Osteoblast (primary cell): ENCODE data around the gene C2. TPM values are rescaled to one million over a fixed set of nuclear protein-coding genes. Genes with fewer than 3 reads are reported as not detected.

Experiments used
- DNase-seq: peaks from one replicate; pipeline ENCODE4 v3.0.0; 2011; ENCODE audit warnings: low spot score, mixed read lengths; ENCODE audit not compliant: insufficient read length; ENCODE audit errors: missing footprints
- H2AFZ ChIP-seq: 2 replicates; pipeline ENCODE4 v1.6.0; 2011; ENCODE audit warnings: mild to moderate bottlenecking, low read length
- H3K27ac ChIP-seq: 2 replicates; pipeline ENCODE4 v1.5.1; 2011; ENCODE audit warnings: mild to moderate bottlenecking, low read depth, low read length, moderate library complexity
- H3K27me3 ChIP-seq: 2 replicates; pipeline ENCODE4 v1.6.0; 2012; ENCODE audit warnings: mild to moderate bottlenecking, control low read depth, inconsistent platforms, low read length, moderate library complexity; ENCODE audit not compliant: insufficient read depth
- H3K36me3 ChIP-seq: 2 replicates; pipeline ENCODE4 v1.5.1; 2011; ENCODE audit warnings: mild to moderate bottlenecking, low read length, control low read depth, moderate library complexity; ENCODE audit not compliant: insufficient read depth
- H3K4me1 ChIP-seq: 2 replicates; pipeline ENCODE4 v1.5.1; 2011; ENCODE audit warnings: mild to moderate bottlenecking, low read length, control low read depth, moderate library complexity; ENCODE audit not compliant: insufficient read depth
- H3K4me2 ChIP-seq: 2 replicates; pipeline ENCODE4 v1.6.0; 2011; ENCODE audit warnings: mild to moderate bottlenecking, low read length; ENCODE audit not compliant: insufficient read depth
- H3K4me3 ChIP-seq: fragments of 200-600 bp; sonication (generic); 3 replicates; pipeline ENCODE4 v1.5.1; 2012; ENCODE audit warnings: mild to moderate bottlenecking, low read length, inconsistent platforms; ENCODE audit not compliant: insufficient read depth
- H3K79me2 ChIP-seq: 2 replicates; pipeline ENCODE4 v1.6.0; 2012; ENCODE audit warnings: mild to moderate bottlenecking, low read length, control low read depth, inconsistent platforms; ENCODE audit not compliant: insufficient read depth
- H3K9me3 ChIP-seq: 2 replicates; pipeline ENCODE4 v1.5.1; 2011; ENCODE audit warnings: low read depth, low read length, control low read depth
- H4K20me1 ChIP-seq: 2 replicates; pipeline ENCODE4 v1.6.0; 2012; ENCODE audit warnings: mild to moderate bottlenecking, low read length, control low read depth; ENCODE audit not compliant: insufficient read depth
- total RNA-seq: library from RNA; depleted of rRNA; stranded (reverse); fragments of >200 nt; gene quantifications from 2 replicates; pipeline ENCODE4 v1.2.3, GENCODE V29; 2012
- TF ChIP-seq, protein P1 (sequence below): IDR thresholded peaks from 2 replicates; pipeline ENCODE4 v1.5.1; 2011; ENCODE audit warnings: mild to moderate bottlenecking, low read depth, low read length, moderate library complexity; ENCODE audit errors: extremely low read depth

C2 gene
- total RNA-seq, 1 donor: 12.7 TPM

DNA sequence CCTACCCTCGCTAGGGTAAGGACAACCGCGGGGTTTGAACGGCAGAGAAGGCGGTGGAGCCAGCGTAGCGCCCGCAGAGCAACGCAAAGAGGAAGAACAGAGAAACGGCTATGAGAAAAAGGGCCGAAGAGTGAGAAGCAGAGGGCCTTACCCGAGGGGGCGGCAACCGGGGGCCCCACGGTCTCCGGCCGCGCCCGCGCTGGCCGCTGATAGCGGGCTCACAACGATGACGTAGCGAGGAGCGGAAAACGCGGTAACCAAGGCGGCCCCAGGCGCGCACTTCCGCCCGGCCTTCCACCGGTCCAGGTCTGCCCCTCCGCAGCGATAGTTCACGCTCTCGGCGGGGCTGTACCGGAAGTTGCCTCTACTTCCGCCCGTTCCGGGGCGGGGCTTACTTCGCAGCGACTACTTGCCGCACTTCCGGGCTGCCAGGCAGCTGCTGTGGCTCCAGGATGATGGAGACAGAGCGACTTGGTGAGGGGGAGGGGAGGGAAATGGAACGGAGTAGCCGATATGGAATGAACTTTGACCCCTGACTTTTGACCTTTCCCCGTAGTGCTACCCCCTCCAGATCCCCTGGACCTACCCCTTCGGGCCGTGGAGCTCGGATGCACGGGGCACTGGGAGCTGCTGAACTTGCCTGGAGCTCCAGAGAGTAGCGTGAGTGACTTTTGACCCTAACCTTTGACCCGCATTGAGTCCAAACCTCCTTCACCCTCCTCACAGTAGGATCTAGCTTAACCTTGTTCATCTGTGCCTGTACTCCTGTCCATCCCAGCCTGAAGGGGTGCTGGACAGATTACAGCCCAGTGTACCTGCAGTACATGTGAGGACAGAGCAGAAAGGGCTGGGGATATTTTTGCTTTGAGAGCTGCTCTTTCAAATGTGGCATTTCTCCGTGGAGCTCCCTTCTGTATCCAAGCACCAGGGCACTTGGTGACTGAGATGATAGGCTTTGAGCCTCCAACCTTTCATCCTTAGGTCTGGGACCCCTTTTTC, 31.5 kb downstream of the C2 start, which contains the start of the genes NELFE and SKIC2:
Gene NELFE (minus strand): TSS at position 231 of the 999 bp plus-strand sequence. CDS start 525 bp downstream, outside the sequence.
Gene SKIC2 (plus strand): TSS at position 435 of the 999 bp plus-strand sequence. CDS start 18 bp downstream, at position 453.
- peaks cover 17% of the 10 kb centered on the region for H3K4me1 ChIP-seq
- H3K79me2 ChIP-seq: peaks cover 50% of the 10 kb centered on the region
- no peaks in the 10 kb centered on the region for H3K9me3 ChIP-seq
- H3K27me3 ChIP-seq: no peaks in the 10 kb centered on the region
- H3K36me3 ChIP-seq: peaks cover 66% of the 10 kb centered on the region
- TF ChIP-seq, protein P1, sequence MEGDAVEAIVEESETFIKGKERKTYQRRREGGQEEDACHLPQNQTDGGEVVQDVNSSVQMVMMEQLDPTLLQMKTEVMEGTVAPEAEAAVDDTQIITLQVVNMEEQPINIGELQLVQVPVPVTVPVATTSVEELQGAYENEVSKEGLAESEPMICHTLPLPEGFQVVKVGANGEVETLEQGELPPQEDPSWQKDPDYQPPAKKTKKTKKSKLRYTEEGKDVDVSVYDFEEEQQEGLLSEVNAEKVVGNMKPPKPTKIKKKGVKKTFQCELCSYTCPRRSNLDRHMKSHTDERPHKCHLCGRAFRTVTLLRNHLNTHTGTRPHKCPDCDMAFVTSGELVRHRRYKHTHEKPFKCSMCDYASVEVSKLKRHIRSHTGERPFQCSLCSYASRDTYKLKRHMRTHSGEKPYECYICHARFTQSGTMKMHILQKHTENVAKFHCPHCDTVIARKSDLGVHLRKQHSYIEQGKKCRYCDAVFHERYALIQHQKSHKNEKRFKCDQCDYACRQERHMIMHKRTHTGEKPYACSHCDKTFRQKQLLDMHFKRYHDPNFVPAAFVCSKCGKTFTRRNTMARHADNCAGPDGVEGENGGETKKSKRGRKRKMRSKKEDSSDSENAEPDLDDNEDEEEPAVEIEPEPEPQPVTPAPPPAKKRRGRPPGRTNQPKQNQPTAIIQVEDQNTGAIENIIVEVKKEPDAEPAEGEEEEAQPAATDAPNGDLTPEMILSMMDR: no peak
- H3K27ac ChIP-seq: peak within 1 kb of the TSS; percentile 93
- peak; percentile 100 for DNase-seq
- peak within 1 kb of the TSS; percentile 97 for H3K4me2 ChIP-seq
- H3K4me3 ChIP-seq: peak within 1 kb of the TSS; percentile 100
- H2AFZ ChIP-seq: peak within 1 kb of the TSS; percentile 98
- no peaks in the 10 kb centered on the region for H4K20me1 ChIP-seq

DNA sequence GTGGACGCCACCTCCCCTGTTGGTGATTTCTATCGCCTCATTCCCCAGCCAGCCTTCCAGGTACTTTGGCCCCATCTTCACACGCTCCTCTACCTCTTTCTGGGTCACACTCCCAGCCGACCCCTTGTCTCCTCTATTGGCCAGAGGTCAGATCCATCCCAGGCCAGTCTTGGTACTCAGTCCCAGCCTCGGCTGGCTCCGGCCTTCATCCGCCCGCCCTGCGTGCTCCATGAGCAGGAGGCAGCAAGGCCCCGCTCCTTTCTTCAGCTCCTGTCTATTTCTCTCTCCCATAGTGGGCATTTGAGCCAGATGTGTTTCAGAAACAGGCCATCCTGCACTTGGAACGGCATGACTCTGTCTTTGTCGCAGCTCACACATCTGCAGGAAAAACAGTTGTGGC, 34.1 kb downstream of the C2 start:
- no peaks in the 10 kb centered on the region for H3K27me3 ChIP-seq
- peaks cover 17% of the 10 kb centered on the region for H3K4me1 ChIP-seq
- H3K4me3 ChIP-seq: no peak overlapping the region
- no peaks in the 10 kb centered on the region for H3K9me3 ChIP-seq
- H3K79me2 ChIP-seq: peaks cover 48% of the 10 kb centered on the region
- H3K36me3 ChIP-seq: peaks cover 69% of the 10 kb centered on the region
- DNase-seq: peak; percentile 68
- no peak overlapping the region for H2AFZ ChIP-seq
- no peak overlapping the region for H3K4me2 ChIP-seq
- H3K27ac ChIP-seq: no peak overlapping the region
- no peaks in the 10 kb centered on the region for H4K20me1 ChIP-seq
- TF ChIP-seq, protein P1: no peak

DNA sequence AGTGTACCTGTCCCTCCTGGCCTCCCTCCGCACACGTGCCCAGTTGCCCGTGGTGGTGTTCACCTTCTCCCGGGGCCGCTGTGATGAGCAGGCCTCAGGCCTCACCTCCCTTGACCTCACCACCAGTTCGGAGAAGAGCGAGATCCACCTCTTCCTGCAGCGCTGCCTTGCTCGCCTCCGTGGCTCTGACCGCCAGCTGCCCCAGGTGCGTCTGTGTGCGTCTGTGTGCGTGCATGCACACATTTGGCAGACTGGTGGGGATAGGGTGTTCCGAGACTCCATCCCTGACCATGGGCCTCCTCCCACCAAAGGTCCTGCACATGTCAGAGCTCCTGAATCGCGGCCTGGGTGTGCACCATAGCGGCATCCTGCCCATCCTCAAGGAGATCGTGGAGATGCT, 36.4 kb downstream of the C2 start:
- TF ChIP-seq, protein P1: no peak
- Histone ChIP-seq H3K4me3 (no peak overlapping the region), H3K27ac (no peak overlapping the region), H3K4me1 (peaks cover 7% of the 10 kb centered on the region), H3K79me2 (peaks cover 36% of the 10 kb centered on the region), H3K36me3 (peaks cover 83% of the 10 kb centered on the region), H2AFZ (no peak overlapping the region), H4K20me1 (peaks cover 2% of the 10 kb centered on the region), H3K27me3 (no peaks in the 10 kb centered on the region), H3K9me3 (no peaks in the 10 kb centered on the region), H3K4me2 (no peak overlapping the region)
- DNase-seq: peak; percentile 49

DNA sequence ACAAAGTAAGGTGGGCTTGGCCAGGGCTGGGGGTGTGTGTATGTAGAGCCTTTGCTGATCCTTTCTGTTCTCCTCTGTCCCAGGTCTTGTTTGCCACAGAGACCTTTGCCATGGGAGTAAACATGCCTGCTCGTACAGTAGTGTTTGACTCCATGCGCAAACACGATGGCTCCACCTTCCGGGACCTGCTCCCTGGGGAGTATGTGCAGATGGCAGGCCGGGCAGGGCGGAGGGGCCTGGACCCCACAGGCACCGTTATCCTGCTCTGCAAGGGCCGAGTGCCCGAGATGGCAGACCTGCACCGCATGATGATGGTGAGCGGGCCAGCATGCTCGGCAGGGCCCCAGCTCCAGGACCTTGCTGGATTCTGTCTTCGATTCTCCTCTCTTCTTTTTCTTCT, 38.2 kb downstream of the C2 start:
- peaks cover 92% of the 10 kb centered on the region for H3K36me3 ChIP-seq
- H3K9me3 ChIP-seq: no peaks in the 10 kb centered on the region
- TF ChIP-seq, protein P1: no peak
- no peak overlapping the region for H3K4me2 ChIP-seq
- peaks cover 13% of the 10 kb centered on the region for H3K4me1 ChIP-seq
- no peak overlapping the region for H3K4me3 ChIP-seq
- H3K27ac ChIP-seq: no peak overlapping the region
- H3K27me3 ChIP-seq: no peaks in the 10 kb centered on the region
- H3K79me2 ChIP-seq: peaks cover 31% of the 10 kb centered on the region
- peak; percentile 36 for DNase-seq
- H4K20me1 ChIP-seq: peaks cover 4% of the 10 kb centered on the region
- H2AFZ ChIP-seq: no peak overlapping the region
